B cell (primary cell): ENCODE results near the gene C17orf67.

Experiments
- EZH2 ChIP-seq: IDR thresholded peaks from 2 replicates; pipeline ENCODE4 v1.6.1; 2012; ENCODE audit warnings: borderline replicate concordance, low read depth, mild to moderate bottlenecking, moderate library complexity, low read length; ENCODE audit not compliant: insufficient read depth, poor library complexity, severe bottlenecking
- TF ChIP-seq, protein P1 (sequence below): fragments of 200-600 bp; IDR thresholded peaks from one replicate; pipeline ENCODE4 v1.8.0; 2022; ENCODE audit warnings: antibody characterized with exemption, mild to moderate bottlenecking

- no peak for TF ChIP-seq EZH2
- TF ChIP-seq, protein P1, sequence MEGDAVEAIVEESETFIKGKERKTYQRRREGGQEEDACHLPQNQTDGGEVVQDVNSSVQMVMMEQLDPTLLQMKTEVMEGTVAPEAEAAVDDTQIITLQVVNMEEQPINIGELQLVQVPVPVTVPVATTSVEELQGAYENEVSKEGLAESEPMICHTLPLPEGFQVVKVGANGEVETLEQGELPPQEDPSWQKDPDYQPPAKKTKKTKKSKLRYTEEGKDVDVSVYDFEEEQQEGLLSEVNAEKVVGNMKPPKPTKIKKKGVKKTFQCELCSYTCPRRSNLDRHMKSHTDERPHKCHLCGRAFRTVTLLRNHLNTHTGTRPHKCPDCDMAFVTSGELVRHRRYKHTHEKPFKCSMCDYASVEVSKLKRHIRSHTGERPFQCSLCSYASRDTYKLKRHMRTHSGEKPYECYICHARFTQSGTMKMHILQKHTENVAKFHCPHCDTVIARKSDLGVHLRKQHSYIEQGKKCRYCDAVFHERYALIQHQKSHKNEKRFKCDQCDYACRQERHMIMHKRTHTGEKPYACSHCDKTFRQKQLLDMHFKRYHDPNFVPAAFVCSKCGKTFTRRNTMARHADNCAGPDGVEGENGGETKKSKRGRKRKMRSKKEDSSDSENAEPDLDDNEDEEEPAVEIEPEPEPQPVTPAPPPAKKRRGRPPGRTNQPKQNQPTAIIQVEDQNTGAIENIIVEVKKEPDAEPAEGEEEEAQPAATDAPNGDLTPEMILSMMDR, result no peak
Observed at GRCh38 chr17:56795221-56795865, 38.4 kb downstream of the C17orf67 start.
